GM21786 (cell line): ENCODE measurements around the gene MYH9.

ENCODE experiments used
- ATAC-seq: cut with Tn5 transposase; IDR thresholded peaks from one replicate; pipeline ENCODE4 v1.9.1; 2021; ENCODE audit not compliant: unreplicated experiment

The MYH9 gene

GRCh38 chr22:36234919-36235318, 152.8 kb downstream of the MYH9 start:
- no peak for ATAC-seq

DNA sequence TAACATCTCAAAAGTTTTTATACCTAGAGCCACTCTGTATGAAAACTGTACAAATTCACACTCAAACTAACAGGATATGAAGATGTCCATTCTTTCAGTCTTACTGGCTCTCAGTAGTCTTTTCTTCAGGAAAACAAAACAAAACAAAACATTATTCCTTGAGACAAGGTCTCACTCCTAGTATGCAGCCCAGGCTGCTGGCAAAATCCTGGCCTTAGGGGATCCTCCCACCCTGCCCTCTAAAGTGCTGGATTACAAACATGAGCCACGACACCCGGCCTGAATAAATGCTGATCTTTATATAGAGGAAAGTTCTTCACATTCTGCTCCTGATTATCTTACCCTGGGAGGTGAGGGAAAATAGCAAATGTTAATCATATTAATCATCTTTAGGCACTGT, 153.6 kb downstream of the MYH9 start:
- ATAC-seq, result no peak

- no peak for ATAC-seq
Measured at GRCh38 chr22:36233796-36234195, 154.0 kb downstream of the MYH9 start.

DNA sequence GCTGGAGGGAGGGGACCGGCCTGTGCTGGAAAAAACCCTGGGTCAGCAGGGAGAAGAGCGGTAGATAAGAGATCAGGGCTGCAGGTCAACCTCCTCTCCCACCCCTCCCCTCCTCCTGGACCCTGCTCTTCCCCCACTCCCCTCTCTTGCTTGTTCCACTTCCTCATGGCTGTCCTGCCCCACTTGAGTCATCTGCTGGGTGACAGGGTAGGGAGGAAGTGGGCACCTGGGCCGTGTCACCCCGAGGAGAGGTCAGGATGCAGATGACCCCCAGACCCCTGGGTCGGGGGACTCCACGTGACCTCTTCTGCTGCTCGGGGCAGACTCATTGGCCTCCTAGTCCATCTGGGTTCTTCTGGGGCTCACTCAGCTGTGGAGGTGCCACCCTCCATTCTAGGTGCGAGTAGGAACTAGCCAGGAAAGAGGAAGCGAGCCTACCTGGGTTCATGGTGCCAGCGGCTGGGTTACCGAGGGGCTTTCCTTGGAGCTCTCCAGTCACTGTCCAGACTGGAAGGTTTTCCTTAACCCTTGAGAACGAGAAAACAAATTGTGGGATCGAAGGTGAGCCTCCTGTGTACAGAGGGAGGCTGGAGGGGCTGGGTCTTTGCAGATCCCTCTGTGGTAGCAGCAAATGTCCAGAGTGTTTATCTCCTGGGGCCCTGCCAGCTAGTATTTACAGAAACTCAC, 154.9 kb downstream of the MYH9 start:
- no peak for ATAC-seq
